B cell (primary cell): Measurements from ENCODE around the gene ADAMTS18. TPM values are rescaled to one million over a fixed set of nuclear protein-coding genes. Genes with fewer than 3 reads are reported as not detected.

Experiments
- polyA plus RNA-seq: library from polyadenylated mRNA; depleted of rRNA; stranded (reverse); fragments of >200 nt; gene quantifications from 2 replicates; pipeline ENCODE4 v1.2.3, GENCODE V29; 2012
- total RNA-seq, 2 donors: library from RNA; stranded (reverse); fragments of 120-200 nt in 1 of 2; gene quantifications; 1 replicate in 1 of 2; 2 replicates in 1 of 2; pipeline versions ENCODE4 v1.2.3 to v1.2.4, GENCODE V29; 2013 to 2022

The ADAMTS18 gene
- total and polyA plus RNA-seq, 2 donors (not counting 1 experiment from before 2014, with no cell fraction given) = not detected

Other genes starting within 250 kb of the ADAMTS18 start
- gene MON1B, start 243.8 kb downstream of the ADAMTS18 start, total RNA-seq = 79.1 and 81.0 TPM in 2 replicates
- gene MON1B, start 243.8 kb downstream of the ADAMTS18 start, polyA plus RNA-seq = 34.8 and 35.0 TPM in 2 replicates
- gene SYCE1L, start 235.6 kb downstream of the ADAMTS18 start, total RNA-seq = 7.9 and 12.0 TPM in 2 replicates
- 0.46 and 0.65 TPM in 2 replicates for gene SYCE1L, start 235.6 kb downstream of the ADAMTS18 start, polyA plus RNA-seq